Activated naive CD8-positive, alpha-beta T cell treated with anti-CD3 and anti-CD28 coated beads, Interleukin-2, amount 50 U/mL, for 24 hours (primary cell): ENCODE results near the gene MLLT6.

Experiments used
- ATAC-seq: fragments of 150-1000 bp; cut with Tn5 transposase; one replicate; pipeline ENCODE4 v1.10.0; 2021
- DNase-seq: peaks from one replicate; pipeline ENCODE4 v3.0.0; 2021
- H3K27ac Mint-ChIP-seq: one replicate; pipeline ENCODE4 v1.8.0; 2021; ENCODE audit warnings: mild to moderate bottlenecking, mixed read lengths
- H3K27me3 Mint-ChIP-seq: one replicate; pipeline ENCODE4 v1.8.0; 2021; ENCODE audit warnings: mixed read lengths
- H3K36me3 Mint-ChIP-seq: one replicate; pipeline ENCODE4 v1.8.0; 2021; ENCODE audit warnings: low read depth, mixed read lengths
- H3K4me1 Mint-ChIP-seq: one replicate; pipeline ENCODE4 v1.8.0; 2021; ENCODE audit warnings: mixed read lengths
- H3K4me3 Mint-ChIP-seq: one replicate; pipeline ENCODE4 v1.8.0; 2021; ENCODE audit warnings: mild to moderate bottlenecking, moderate library complexity, mixed read lengths
- H3K9me3 Mint-ChIP-seq: one replicate; pipeline ENCODE4 v1.8.0; 2021; ENCODE audit warnings: mixed read lengths

MLLT6 gene

GRCh38 chr17:38671939-38672720 lies 32.9 kb upstream of the MLLT6 start:
- ATAC-seq (no peak), DNase-seq (no peak)
- Mint-ChIP-seq H3K27me3 (peaks cover 40% of the 10 kb centered on the region), H3K27ac (no peak overlapping the region), H3K36me3 (peaks cover 10% of the 10 kb centered on the region), H3K9me3 (no peaks in the 10 kb centered on the region), H3K4me1 (peaks cover 45% of the 10 kb centered on the region), H3K4me3 (peak overlapping the region; percentile 81)

- Mint-ChIP-seq H3K4me3 (peak overlapping the region; percentile 81), H3K36me3 (peaks cover 10% of the 10 kb centered on the region), H3K4me1 (peaks cover 51% of the 10 kb centered on the region), H3K27ac (peak overlapping the region; percentile 31), H3K9me3 (no peaks in the 10 kb centered on the region), H3K27me3 (peaks cover 33% of the 10 kb centered on the region)
- DNase-seq: no peak
- ATAC-seq: no peak
Measured at GRCh38 chr17:38672788-38673706, 32.0 kb upstream of the MLLT6 start.

GRCh38 chr17:38673707-38674013 lies 31.4 kb upstream of the MLLT6 start:
- no peak for ATAC-seq
- Mint-ChIP-seq H3K36me3 (peaks cover 10% of the 10 kb centered on the region), H3K27ac (no peak overlapping the region), H3K27me3 (peaks cover 27% of the 10 kb centered on the region), H3K9me3 (no peaks in the 10 kb centered on the region), H3K4me1 (peaks cover 53% of the 10 kb centered on the region), H3K4me3 (peak overlapping the region; percentile 81)
- DNase-seq: no peak

- peak overlapping the region; percentile 53 for H3K4me3 Mint-ChIP-seq
Measured at GRCh38 chr17:38674014-38674748, 30.9 kb upstream of the MLLT6 start.

GRCh38 chr17:38674749-38675615 lies 30.1 kb upstream of the MLLT6 start, which contains the start of gene EPOP:
EPOP (minus strand) TSS chr17:38674957; CDS start chr17:38674495, 462 bp downstream.
- Mint-ChIP-seq H3K9me3 (no peaks in the 10 kb centered on the region), H3K27ac (peak within 1 kb of the TSS; percentile 91), H3K4me1 (peaks cover 53% of the 10 kb centered on the region), H3K27me3 (peaks cover 15% of the 10 kb centered on the region), H3K36me3 (peaks cover 10% of the 10 kb centered on the region), H3K4me3 (peak within 1 kb of the TSS; percentile 61)
- DNase-seq: peak; percentile 95
- ATAC-seq: peak; percentile 82

More at GRCh38 chr17:38674014-38674748, 30.9 kb upstream of the MLLT6 start:
- Mint-ChIP-seq H3K36me3 (peaks cover 10% of the 10 kb centered on the region), H3K27ac (no peak overlapping the region), H3K9me3 (no peaks in the 10 kb centered on the region), H3K27me3 (peaks cover 22% of the 10 kb centered on the region), H3K4me1 (peaks cover 53% of the 10 kb centered on the region)
- ATAC-seq (peak; percentile 5), DNase-seq (peak; percentile 45)

GRCh38 chr17:38676706-38677504 lies 28.2 kb upstream of the MLLT6 start:
- Mint-ChIP-seq H3K4me1 (peaks cover 42% of the 10 kb centered on the region), H3K36me3 (peaks cover 3% of the 10 kb centered on the region), H3K27me3 (peaks cover 6% of the 10 kb centered on the region), H3K27ac (peak overlapping the region; percentile 91), H3K9me3 (no peaks in the 10 kb centered on the region), H3K4me3 (peak overlapping the region; percentile 45)
- peak; percentile 45 for ATAC-seq
- peak; percentile 88 for DNase-seq

- ATAC-seq (no peak), DNase-seq (no peak)
- H3K36me3 Mint-ChIP-seq: peaks cover 2% of the 10 kb centered on the region
- peak overlapping the region; percentile 91 for H3K27ac Mint-ChIP-seq
- peaks cover 34% of the 10 kb centered on the region for H3K4me1 Mint-ChIP-seq
- H3K27me3 Mint-ChIP-seq: no peaks in the 10 kb centered on the region
- no peak overlapping the region for H3K4me3 Mint-ChIP-seq
- no peaks in the 10 kb centered on the region for H3K9me3 Mint-ChIP-seq
Measured at GRCh38 chr17:38677819-38678218, 27.3 kb upstream of the MLLT6 start.

- Mint-ChIP-seq H3K9me3 (no peaks in the 10 kb centered on the region), H3K4me3 (no peak overlapping the region), H3K27ac (no peak overlapping the region), H3K27me3 (peaks cover 9% of the 10 kb centered on the region), H3K36me3 (peaks cover 2% of the 10 kb centered on the region), H3K4me1 (peaks cover 20% of the 10 kb centered on the region)
- ATAC-seq (no peak), DNase-seq (no peak)
Measured at GRCh38 chr17:38681096-38681495, 24.0 kb upstream of the MLLT6 start.

GRCh38 chr17:38685491-38685890 lies 19.6 kb upstream of the MLLT6 start:
- Mint-ChIP-seq H3K9me3 (no peaks in the 10 kb centered on the region), H3K4me1 (peaks cover 7% of the 10 kb centered on the region)
- no peak for ATAC-seq

GRCh38 chr17:38687286-38687685 lies 17.8 kb upstream of the MLLT6 start:
- no peak overlapping the region for H3K4me3 Mint-ChIP-seq
- DNase-seq (no peak), ATAC-seq (no peak)
- no peak overlapping the region for H3K27ac Mint-ChIP-seq
- no peaks in the 10 kb centered on the region for H3K9me3 Mint-ChIP-seq
- peaks cover 14% of the 10 kb centered on the region for H3K27me3 Mint-ChIP-seq
- peaks cover 2% of the 10 kb centered on the region for H3K36me3 Mint-ChIP-seq
- H3K4me1 Mint-ChIP-seq: peaks cover 7% of the 10 kb centered on the region

More at GRCh38 chr17:38685491-38685890, 19.6 kb upstream of the MLLT6 start:
- Mint-ChIP-seq H3K27ac (no peak overlapping the region), H3K36me3 (peaks cover 2% of the 10 kb centered on the region), H3K4me3 (no peak overlapping the region), H3K27me3 (peaks cover 14% of the 10 kb centered on the region)
- no peak for DNase-seq

GRCh38 chr17:38690386-38690785 lies 14.7 kb upstream of the MLLT6 start:
- Mint-ChIP-seq H3K4me3 (no peak overlapping the region), H3K36me3 (peaks cover 2% of the 10 kb centered on the region), H3K4me1 (peaks cover 7% of the 10 kb centered on the region), H3K9me3 (no peaks in the 10 kb centered on the region), H3K27me3 (peaks cover 10% of the 10 kb centered on the region), H3K27ac (no peak overlapping the region)
- ATAC-seq (no peak), DNase-seq (no peak)

GRCh38 chr17:38691154-38691553 lies 13.9 kb upstream of the MLLT6 start:
- H3K4me3 Mint-ChIP-seq: no peak overlapping the region
- ATAC-seq (no peak), DNase-seq (no peak)
- no peak overlapping the region for H3K27ac Mint-ChIP-seq
- no peaks in the 10 kb centered on the region for H3K36me3 Mint-ChIP-seq
- H3K27me3 Mint-ChIP-seq: peaks cover 5% of the 10 kb centered on the region
- peaks cover 11% of the 10 kb centered on the region for H3K4me1 Mint-ChIP-seq
- H3K9me3 Mint-ChIP-seq: no peaks in the 10 kb centered on the region
